Osteocyte (in vitro differentiated cells): ENCODE data around the gene CPA4. TPM values are rescaled to one million over a fixed set of nuclear protein-coding genes. Genes with fewer than 3 reads are reported as not detected.

Source experiments
- DNase-seq: peaks from one replicate; pipeline ENCODE4 v3.0.0; 2021; ENCODE audit warnings: mixed read lengths; ENCODE audit not compliant: unreplicated experiment; ENCODE audit errors: extremely low spot score
- H3K27ac Mint-ChIP-seq: one replicate; pipeline ENCODE4 v1.8.0; 2021; ENCODE audit warnings: mild to moderate bottlenecking, mixed read lengths; ENCODE audit not compliant: unreplicated experiment
- H3K27me3 Mint-ChIP-seq: one replicate; pipeline ENCODE4 v1.8.0; 2021; ENCODE audit warnings: mixed read lengths; ENCODE audit not compliant: unreplicated experiment
- H3K36me3 Mint-ChIP-seq: one replicate; pipeline ENCODE4 v1.8.0; 2021; ENCODE audit warnings: mixed read lengths; ENCODE audit not compliant: unreplicated experiment
- H3K4me1 Mint-ChIP-seq: one replicate; pipeline ENCODE4 v1.8.0; 2021; ENCODE audit warnings: mixed read lengths; ENCODE audit not compliant: unreplicated experiment
- H3K4me3 Mint-ChIP-seq: one replicate; pipeline ENCODE4 v1.8.0; 2021; ENCODE audit warnings: mild to moderate bottlenecking, moderate library complexity, mixed read lengths; ENCODE audit not compliant: unreplicated experiment
- H3K9me3 Mint-ChIP-seq: one replicate; pipeline ENCODE4 v1.8.0; 2021; ENCODE audit warnings: mixed read lengths; ENCODE audit not compliant: unreplicated experiment
- total RNA-seq: library from RNA; stranded (reverse); gene quantifications from 2 replicates; pipeline ENCODE4 v1.2.1, GENCODE V29; 2021
- TF ChIP-seq, protein P1 (sequence below): fragments of 200-600 bp; sonication (generic); IDR thresholded peaks from 2 replicates; pipeline ENCODE4 v1.5.0; 2021; ENCODE audit warnings: antibody characterized with exemption, mild to moderate bottlenecking, moderate library complexity

The CPA4 gene
- total RNA-seq, 1 donor from 2014 or later, result 23.6 TPM

DNA sequence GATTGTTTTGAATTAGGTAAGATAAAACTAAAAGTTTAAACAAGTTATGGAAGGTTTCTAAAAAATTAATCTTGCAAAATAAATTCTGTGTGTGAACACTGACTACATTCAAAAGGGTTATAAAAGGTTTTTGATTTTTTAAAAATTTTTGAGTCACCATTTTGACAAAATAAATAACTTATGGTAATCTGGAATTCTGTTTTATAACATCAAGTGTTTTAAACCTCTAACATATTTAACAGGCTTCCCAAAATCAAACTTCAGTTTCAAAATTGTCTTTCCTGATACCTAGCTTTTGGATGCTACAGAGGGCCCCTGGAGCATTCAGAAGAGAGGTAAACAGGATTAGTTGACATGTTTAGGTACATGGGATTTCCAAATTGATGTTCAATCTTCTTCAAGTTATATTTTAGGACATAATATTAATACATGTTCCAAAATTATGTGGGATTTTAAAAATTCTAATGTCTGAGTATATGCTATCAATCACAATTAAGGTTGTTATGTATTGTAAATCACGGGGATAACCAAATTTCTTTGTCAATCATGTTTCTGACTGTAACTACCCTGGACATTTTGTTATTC is 34.4 kb upstream of the CPA4 start:
- Mint-ChIP-seq H3K4me3 (no peak overlapping the region), H3K27ac (no peak overlapping the region), H3K36me3 (peaks cover 2% of the 10 kb centered on the region), H3K4me1 (peaks cover 3% of the 10 kb centered on the region), H3K9me3 (peaks cover 11% of the 10 kb centered on the region), H3K27me3 (no peaks in the 10 kb centered on the region)
- DNase-seq, result no peak
- TF ChIP-seq, protein P1, sequence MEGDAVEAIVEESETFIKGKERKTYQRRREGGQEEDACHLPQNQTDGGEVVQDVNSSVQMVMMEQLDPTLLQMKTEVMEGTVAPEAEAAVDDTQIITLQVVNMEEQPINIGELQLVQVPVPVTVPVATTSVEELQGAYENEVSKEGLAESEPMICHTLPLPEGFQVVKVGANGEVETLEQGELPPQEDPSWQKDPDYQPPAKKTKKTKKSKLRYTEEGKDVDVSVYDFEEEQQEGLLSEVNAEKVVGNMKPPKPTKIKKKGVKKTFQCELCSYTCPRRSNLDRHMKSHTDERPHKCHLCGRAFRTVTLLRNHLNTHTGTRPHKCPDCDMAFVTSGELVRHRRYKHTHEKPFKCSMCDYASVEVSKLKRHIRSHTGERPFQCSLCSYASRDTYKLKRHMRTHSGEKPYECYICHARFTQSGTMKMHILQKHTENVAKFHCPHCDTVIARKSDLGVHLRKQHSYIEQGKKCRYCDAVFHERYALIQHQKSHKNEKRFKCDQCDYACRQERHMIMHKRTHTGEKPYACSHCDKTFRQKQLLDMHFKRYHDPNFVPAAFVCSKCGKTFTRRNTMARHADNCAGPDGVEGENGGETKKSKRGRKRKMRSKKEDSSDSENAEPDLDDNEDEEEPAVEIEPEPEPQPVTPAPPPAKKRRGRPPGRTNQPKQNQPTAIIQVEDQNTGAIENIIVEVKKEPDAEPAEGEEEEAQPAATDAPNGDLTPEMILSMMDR, result no peak

DNA sequence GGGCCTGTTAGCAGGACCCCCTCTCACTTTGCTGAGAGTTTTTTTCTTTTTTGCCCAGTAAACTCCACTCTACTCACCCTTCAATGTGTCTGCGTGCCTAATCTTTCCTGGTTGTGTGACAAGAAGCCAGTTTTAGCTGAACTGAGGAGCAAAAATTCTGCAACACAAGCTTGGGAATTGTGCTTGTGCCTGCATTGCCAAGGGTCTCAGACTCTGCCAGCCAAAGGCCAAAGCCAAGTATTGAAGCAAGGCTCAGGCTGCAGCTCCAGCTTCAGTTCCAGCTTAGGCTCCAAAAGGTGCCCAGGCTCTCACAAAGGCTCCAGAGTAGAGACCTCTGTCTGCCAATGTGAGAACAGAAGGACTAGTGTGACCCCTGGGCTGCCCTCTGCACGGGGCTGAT is 30.5 kb upstream of the CPA4 start:
- H3K4me3 Mint-ChIP-seq, result no peak overlapping the region
- H3K4me1 Mint-ChIP-seq, result peaks cover 13% of the 10 kb centered on the region
- H3K27ac Mint-ChIP-seq, result no peak overlapping the region
- H3K27me3 Mint-ChIP-seq, result no peaks in the 10 kb centered on the region
- no peak for DNase-seq
- no peaks in the 10 kb centered on the region for H3K36me3 Mint-ChIP-seq
- H3K9me3 Mint-ChIP-seq, result peaks cover 5% of the 10 kb centered on the region
- TF ChIP-seq, protein P1, result no peak

DNA sequence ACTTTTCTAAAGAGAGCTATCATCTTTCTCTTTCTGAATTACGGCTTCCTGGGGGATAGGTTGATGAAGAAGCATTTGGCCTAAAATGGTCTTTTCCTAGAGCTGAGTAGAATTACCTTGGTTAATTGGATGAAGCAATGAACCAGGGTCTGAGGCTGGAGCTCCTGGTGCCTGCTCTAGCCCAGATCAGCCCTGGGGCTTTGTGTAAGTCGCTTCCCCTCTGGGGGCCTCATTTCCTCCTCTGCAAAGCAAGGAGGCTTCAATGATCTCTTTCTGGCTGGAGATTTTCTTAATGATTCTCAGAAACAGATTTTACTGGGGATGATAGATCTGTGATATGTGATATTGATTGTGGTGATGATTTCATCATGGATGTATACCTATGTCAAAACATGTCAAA is 29.8 kb upstream of the CPA4 start:
- Mint-ChIP-seq H3K27me3 (no peaks in the 10 kb centered on the region), H3K27ac (no peak overlapping the region), H3K4me3 (no peak overlapping the region), H3K4me1 (peaks cover 16% of the 10 kb centered on the region), H3K36me3 (no peaks in the 10 kb centered on the region), H3K9me3 (peaks cover 5% of the 10 kb centered on the region)
- TF ChIP-seq, protein P1, result no peak
- DNase-seq, result no peak

DNA sequence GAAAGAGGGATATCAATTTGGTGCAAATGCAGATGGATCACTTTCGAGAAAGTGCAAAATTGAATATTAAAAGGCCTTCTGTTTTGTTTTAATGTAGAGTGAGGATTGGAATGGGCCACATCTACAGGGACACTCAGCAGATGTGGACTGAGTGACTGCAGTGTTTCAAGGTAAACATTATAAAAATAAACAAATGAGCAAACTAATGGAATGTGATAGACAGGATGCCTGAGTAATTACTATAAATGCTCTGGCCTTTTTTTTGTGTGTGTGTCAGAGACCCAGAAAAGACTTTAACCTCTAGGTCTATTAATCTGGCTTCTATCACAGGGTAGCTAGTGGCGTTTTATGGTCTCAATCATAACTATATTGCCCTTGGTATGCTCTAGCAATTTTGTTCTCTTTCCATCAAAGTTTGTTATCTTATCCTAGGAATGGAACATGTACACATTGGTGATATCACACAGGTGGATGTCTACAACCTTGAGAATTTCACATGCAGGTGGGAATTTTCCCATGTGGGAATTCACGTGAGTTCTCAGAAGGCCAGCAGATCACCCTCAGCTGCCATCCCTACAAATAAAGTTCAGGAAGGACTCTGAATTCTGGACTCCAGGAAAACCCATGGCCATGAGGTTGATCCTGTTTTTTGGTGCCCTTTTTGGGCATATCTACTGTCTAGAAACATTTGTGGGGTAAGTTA is 26.6 kb upstream of the CPA4 start, which contains the start of gene CPA2:
Gene CPA2 (plus strand): TSS at position 606 of the 703 bp plus-strand sequence. CDS start 19 bp downstream, at position 625.
- Mint-ChIP-seq H3K27ac (peak within 1 kb of the TSS; percentile 9), H3K36me3 (no peaks in the 10 kb centered on the region)
- no peak for DNase-seq

DNA sequence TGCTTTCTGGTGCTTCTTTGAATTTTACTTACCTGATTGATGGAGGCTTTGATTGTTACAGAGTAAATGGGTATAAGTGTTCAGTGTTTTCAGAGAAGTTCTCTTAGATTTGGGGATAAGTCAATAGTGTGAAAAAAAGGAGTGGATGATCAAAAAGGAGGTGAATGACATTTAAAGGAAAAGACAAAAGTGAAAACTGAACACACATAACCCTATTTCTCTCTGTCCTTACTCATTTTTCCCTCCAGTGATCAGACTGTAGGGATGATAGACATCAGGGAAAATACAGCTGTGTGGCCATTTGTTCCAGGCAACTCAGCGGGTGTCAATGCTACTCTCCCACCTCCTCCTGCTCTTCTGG is 26.0 kb upstream of the CPA4 start:
- Mint-ChIP-seq H3K27ac (no peak overlapping the region), H3K36me3 (no peaks in the 10 kb centered on the region), H3K4me1 (peaks cover 22% of the 10 kb centered on the region), H3K27me3 (no peaks in the 10 kb centered on the region), H3K9me3 (no peaks in the 10 kb centered on the region), H3K4me3 (no peak overlapping the region)
- DNase-seq, result no peak
- TF ChIP-seq, protein P1, result no peak

More for the DNA sequence above, 26.6 kb upstream of the CPA4 start, which contains the start of gene CPA2:
- Mint-ChIP-seq H3K4me3 (no peak within 1 kb of the TSS), H3K27me3 (no peaks in the 10 kb centered on the region), H3K9me3 (no peaks in the 10 kb centered on the region), H3K4me1 (peaks cover 17% of the 10 kb centered on the region)
- TF ChIP-seq, protein P1, result no peak
